Subcutaneous adipose tissue (tissue), 4 donors: Measurements from ENCODE around the gene DNAH11. TPM values are rescaled to one million over a fixed set of nuclear protein-coding genes. Genes with fewer than 3 reads are reported as not detected.

ENCODE experiments used
- total RNA-seq, 4 donors: library from RNA; depleted of rRNA; stranded (reverse); fragments of >200 nt; gene quantifications; one replicate each; pipeline ENCODE4 v1.1.0, GENCODE V29; 2016
- TF ChIP-seq, protein P1 (sequence below): fragments of 450-650 bp; IDR thresholded peaks from one replicate; pipeline ENCODE4 v1.5.1; 2016; ENCODE audit warnings: low read depth, mild to moderate bottlenecking, control low read depth, antibody characterized with exemption, moderate library complexity

DNAH11 gene
- total RNA-seq, 4 donors from 2014 or later = 0.16 to 2.6 (median 0.86) TPM

DNA sequence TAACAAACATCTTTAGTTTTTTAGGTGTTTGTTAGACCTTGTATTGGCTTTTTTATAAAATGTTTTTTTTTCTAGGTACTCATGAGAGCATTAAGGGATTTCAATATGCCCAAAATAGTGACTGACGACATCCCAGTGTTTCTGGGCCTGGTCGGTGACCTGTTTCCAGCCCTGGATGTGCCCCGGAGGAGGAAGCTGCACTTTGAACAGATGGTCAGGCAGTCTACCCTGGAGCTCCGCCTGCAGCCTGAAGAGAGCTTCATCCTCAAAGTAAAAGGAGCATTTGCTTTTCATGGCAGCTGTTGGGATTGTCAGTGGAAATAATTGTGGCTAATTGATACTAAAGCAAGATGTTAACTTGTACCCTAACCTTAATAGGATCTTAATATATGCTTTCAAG is 161.5 kb downstream of the DNAH11 start:
- TF ChIP-seq, protein P1, sequence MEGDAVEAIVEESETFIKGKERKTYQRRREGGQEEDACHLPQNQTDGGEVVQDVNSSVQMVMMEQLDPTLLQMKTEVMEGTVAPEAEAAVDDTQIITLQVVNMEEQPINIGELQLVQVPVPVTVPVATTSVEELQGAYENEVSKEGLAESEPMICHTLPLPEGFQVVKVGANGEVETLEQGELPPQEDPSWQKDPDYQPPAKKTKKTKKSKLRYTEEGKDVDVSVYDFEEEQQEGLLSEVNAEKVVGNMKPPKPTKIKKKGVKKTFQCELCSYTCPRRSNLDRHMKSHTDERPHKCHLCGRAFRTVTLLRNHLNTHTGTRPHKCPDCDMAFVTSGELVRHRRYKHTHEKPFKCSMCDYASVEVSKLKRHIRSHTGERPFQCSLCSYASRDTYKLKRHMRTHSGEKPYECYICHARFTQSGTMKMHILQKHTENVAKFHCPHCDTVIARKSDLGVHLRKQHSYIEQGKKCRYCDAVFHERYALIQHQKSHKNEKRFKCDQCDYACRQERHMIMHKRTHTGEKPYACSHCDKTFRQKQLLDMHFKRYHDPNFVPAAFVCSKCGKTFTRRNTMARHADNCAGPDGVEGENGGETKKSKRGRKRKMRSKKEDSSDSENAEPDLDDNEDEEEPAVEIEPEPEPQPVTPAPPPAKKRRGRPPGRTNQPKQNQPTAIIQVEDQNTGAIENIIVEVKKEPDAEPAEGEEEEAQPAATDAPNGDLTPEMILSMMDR = no peak

DNA sequence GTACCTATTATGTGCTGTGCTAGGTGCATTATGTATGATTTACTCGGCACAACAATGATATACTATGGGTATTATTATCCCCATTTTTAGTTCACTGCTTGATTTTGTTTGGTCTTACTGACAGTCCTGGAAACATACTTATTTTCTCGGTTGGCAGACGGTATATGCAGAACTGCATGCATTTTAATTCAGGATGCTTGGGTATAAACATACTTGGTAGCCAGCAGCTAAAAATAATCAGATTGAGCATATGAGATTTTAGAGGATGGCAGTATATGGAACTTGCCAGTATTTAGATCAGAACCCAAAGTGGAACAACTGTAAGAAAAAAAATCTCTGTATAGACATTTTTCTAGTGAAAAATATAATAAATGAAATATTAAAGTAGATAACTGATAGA is 163.3 kb downstream of the DNAH11 start:
- TF ChIP-seq, protein P1 = no peak

DNA sequence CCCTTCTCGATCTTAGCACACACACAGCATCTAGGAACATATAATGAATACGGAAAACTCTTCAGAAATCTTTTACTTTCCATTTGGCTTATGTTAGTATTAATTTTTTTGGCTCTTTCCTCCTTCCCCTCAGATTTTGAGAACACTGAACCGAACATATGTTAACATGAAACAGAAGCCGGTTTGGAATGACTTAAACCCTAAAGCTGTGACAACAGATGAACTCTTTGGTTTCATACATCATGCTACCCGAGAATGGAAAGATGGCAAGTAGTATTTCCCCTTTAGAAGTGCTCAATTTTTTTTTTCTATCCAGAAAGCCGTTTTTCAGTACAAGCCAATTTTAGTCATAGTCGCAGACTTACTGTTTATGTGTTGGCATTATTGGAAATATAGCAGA is 164.7 kb downstream of the DNAH11 start:
- TF ChIP-seq, protein P1 = no peak

DNA sequence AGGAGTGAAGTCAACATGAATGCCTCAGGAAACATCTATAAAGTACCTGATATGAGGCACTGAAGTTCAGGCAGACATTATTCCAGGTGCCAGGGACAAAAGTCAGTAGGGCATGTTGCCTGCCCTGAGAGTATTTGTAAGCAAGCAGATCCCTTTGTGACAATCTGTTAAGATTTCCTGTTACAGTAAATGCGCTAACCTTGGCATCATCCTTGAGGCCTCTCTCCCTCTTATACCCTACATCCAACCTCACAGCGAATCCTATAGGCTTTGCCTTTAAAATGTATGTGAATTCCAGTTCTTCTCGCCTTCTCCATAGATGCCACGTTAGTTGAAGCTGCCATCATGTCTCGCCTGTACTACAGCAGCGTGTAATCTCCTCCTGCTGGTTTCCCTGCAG is 165.3 kb downstream of the DNAH11 start:
- TF ChIP-seq, protein P1 = no peak

GRCh38 chr7:21717323-21717722 is 174.5 kb downstream of the DNAH11 start:
- TF ChIP-seq, protein P1 = no peak

DNA sequence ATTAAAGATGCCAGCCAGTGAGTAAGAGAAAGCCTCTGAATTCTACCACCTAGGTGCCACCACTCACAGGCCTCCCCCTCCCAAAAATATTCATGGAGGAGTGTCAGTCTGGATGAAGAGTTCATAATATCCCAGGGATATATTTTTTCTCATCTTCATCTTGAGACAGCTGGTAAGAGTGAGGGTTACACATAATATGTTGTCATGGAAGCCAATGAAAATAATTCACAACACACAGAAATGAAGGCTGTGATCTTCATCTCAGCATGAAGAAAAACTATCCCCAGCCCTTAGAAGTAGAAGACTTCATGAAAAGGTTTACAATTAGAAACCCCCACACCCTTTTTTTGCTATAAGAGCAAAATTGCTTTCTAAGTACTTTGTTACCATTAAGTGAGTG is 175.6 kb downstream of the DNAH11 start:
- TF ChIP-seq, protein P1 = no peak

GRCh38 chr7:21719846-21720245 is 177.0 kb downstream of the DNAH11 start:
- TF ChIP-seq, protein P1 = no peak
